KBM-7 (cell line): ENCODE data around the gene TADA1.

Experiments used
- DNase-seq: peaks from one replicate; pipeline ENCODE4 v3.0.0-alpha.2; 2015
- in situ Hi-C: fragments of 300-500 bp; cut with MboI; formaldehyde crosslinking; loops from 2 replicates; pipeline ENCODE4 v1.14.3; 2020; ENCODE audit warnings: low sequenced_read_pairs, low pct_unique_long_range_greater_than_20kb, mixed read lengths

Gene TADA1

GRCh38 chr1:166808952-166809351 is 67.1 kb downstream of the TADA1 start:
- in situ Hi-C loops = no loop called here
- no peak for DNase-seq
